Tibial artery (tissue), 4 donors: ENCODE data around the gene EIF4E1B.

ENCODE experiments used
- DNase-seq, 2 donors: peaks; one replicate each; pipeline ENCODE4 v3.0.0-alpha.2; 2019
- H3K27ac ChIP-seq, 2 donors: fragments of 200-600 bp; sonication (generic) in 1 of 2; 1 replicate in 1 of 2; 2 replicates in 1 of 2; pipeline ENCODE4 v1.5.1; 2018 to 2019; ENCODE audit warnings: mild to moderate bottlenecking in 1 of 2
- H3K27me3 ChIP-seq, 2 donors: fragments of 200-600 bp; sonication (generic) in 1 of 2; one replicate each; pipeline versions ENCODE4 v1.5.1 to v1.6.0; 2016 to 2019
- H3K36me3 ChIP-seq, 3 donors: fragments of 200-600 bp; sonication (generic) in 2 of 3; one replicate each; pipeline ENCODE4 v1.5.1; 2016 to 2019; ENCODE audit warnings: mild to moderate bottlenecking in 2 of 3
- H3K4me1 ChIP-seq, 4 donors: fragments of 200-600 bp; sonication (generic) in 2 of 4; 1 replicate in 3 of 4; 2 replicates in 1 of 4; pipeline ENCODE4 v1.5.1; 2016 to 2019
- H3K4me3 ChIP-seq, 2 donors: fragments of 200-600 bp; sonication (generic) in 1 of 2; 1 replicate in 1 of 2; 2 replicates in 1 of 2; pipeline ENCODE4 v1.5.1; 2018 to 2019; ENCODE audit warnings: mild to moderate bottlenecking in 2 of 2
- H3K9me3 ChIP-seq, 3 donors: fragments of 200-600 bp; sonication (generic) in 1 of 3; one replicate each; pipeline ENCODE4 v1.5.1; 2016 to 2019
- intact Hi-C: fragments of 100-400 bp; cut with DNase I; formaldehyde crosslinking; loops from one replicate; pipeline ENCODE4 v1.15.0; 2023; ENCODE audit warnings: low total_unique reads
- TF ChIP-seq, protein P1 (sequence below), 2 experiments: fragments of 200-600 bp in 1 of 2; fragments of 450-650 bp in 1 of 2; IDR thresholded peaks; one replicate each; pipeline ENCODE4 v1.5.1; 2017 to 2019; ENCODE audit warnings: antibody characterized with exemption in 2 of 2, mild to moderate bottlenecking in 1 of 2, moderate library complexity in 1 of 2

EIF4E1B gene

DNA sequence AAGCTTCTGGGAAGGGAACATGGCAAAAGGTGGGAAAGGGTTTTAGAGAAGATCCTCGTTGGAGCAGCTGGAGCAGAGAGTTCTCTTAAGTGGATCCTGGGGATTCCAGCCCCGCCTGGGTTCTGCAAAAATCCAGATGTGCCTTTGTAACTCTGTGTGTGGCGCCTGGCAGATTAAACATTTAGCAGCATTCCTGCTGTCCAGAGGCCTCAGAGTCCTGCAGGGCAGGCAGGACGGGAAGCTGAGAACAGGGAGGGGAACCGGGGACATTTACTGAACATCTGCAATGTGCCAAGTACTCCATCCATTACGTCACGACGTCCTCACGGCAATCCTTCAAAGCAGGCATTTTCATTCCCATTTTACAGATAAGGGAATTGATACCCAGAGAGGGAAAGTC is 6.0 kb downstream of the EIF4E1B start:
- peaks cover 0 to 6% (median 0%) of the 10 kb centered on the region in 4 donors for H3K4me1 ChIP-seq
- intact Hi-C loops: no loop called here
- no peaks in the 10 kb centered on the region for H3K36me3 ChIP-seq
- H3K27ac ChIP-seq: no peak overlapping the region
- no peak overlapping the region for H3K4me3 ChIP-seq
- no peaks in the 10 kb centered on the region for H3K9me3 ChIP-seq
- no peak for DNase-seq
- TF ChIP-seq, protein P1, sequence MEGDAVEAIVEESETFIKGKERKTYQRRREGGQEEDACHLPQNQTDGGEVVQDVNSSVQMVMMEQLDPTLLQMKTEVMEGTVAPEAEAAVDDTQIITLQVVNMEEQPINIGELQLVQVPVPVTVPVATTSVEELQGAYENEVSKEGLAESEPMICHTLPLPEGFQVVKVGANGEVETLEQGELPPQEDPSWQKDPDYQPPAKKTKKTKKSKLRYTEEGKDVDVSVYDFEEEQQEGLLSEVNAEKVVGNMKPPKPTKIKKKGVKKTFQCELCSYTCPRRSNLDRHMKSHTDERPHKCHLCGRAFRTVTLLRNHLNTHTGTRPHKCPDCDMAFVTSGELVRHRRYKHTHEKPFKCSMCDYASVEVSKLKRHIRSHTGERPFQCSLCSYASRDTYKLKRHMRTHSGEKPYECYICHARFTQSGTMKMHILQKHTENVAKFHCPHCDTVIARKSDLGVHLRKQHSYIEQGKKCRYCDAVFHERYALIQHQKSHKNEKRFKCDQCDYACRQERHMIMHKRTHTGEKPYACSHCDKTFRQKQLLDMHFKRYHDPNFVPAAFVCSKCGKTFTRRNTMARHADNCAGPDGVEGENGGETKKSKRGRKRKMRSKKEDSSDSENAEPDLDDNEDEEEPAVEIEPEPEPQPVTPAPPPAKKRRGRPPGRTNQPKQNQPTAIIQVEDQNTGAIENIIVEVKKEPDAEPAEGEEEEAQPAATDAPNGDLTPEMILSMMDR (IDR thresholded peaks at IDR 0.05): no peak
- peaks cover 0 to 23% of the 10 kb centered on the region in 2 donors for H3K27me3 ChIP-seq

DNA sequence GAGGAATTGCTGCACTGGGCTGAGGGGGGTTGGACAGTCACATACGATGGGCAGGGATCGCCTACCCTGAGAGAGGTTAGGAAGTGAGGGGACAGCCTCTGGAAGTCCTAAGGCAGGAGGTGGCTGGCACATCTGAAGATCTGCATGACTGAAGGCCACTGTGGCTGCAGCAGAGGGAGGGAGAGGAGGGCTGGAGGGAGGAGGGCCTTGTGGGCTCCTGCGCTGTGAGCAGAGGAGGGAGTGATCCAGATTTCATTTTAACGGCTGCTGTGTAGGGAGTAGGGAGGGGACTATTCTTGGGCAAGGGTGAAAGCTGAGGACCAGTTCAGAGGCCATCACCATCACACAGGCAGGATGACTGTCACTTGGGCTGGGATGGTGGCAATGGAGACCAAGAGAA is 7.1 kb downstream of the EIF4E1B start:
- no peaks in the 10 kb centered on the region for H3K36me3 ChIP-seq
- no peak overlapping the region for H3K27ac ChIP-seq
- peaks cover 0 to 12% of the 10 kb centered on the region in 2 donors for H3K27me3 ChIP-seq
- H3K4me3 ChIP-seq: no peak overlapping the region
- no peak for DNase-seq
- intact Hi-C loops: no loop called here
- H3K9me3 ChIP-seq: no peaks in the 10 kb centered on the region
- peaks cover 0 to 6% (median 0%) of the 10 kb centered on the region in 4 donors for H3K4me1 ChIP-seq
- TF ChIP-seq, protein P1 (IDR thresholded peaks at IDR 0.05): no peak

DNA sequence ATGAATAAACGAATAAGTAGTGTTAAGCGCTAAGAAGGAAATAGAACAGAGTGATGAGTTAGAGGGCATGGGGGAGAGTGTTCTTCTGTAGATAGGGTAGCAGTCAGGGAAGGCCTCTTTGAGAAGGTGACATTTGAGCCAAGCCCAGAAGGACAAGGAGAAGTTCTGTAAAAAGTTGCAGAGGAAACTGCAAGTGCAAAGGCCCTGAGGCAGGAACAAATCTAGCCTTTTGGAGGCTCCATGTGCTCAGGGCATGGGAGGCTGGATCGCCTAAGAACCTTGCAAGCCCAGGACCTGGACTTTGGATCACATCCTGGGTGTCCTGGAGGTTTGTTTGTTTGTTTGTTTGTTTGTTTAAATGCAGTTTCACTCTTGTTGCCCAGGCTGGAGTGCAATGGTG is 8.0 kb downstream of the EIF4E1B start:
- no peak overlapping the region for H3K27ac ChIP-seq
- H3K9me3 ChIP-seq: no peaks in the 10 kb centered on the region
- H3K36me3 ChIP-seq: no peaks in the 10 kb centered on the region
- H3K4me3 ChIP-seq: no peak overlapping the region
- TF ChIP-seq, protein P1 (IDR thresholded peaks at IDR 0.05): no peak
- peaks cover 0 to 6% of the 10 kb centered on the region in 2 donors for H3K27me3 ChIP-seq
- H3K4me1 ChIP-seq: peaks cover 0 to 6% (median 0%) of the 10 kb centered on the region in 4 donors
- DNase-seq: no peak
- intact Hi-C loops: no loop called here

DNA sequence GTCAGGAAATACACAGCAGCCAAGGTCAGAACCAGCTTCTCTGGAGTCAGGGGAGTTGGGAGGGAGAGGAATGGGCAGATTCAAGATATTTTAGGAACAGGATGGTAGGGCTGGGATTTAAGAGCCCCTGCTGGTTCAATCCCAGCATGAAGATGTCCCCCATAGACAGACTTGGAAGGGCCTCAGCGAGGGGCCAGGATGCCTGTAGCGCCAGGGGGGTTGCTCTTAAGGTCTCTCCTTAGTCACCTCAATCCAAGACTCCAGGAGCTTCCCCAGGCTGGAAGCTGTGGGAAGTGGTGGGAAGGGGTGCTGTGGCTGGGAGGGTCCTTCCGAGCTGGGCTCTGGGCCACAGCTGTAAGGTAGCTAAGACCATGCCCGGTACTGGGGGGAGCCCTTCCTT is 8.7 kb downstream of the EIF4E1B start:
- DNase-seq: no peak
- TF ChIP-seq, protein P1 (IDR thresholded peaks at IDR 0.05): no peak
- Histone ChIP-seq H3K27ac (no peak overlapping the region), H3K36me3 (no peaks in the 10 kb centered on the region), H3K4me3 (no peak overlapping the region), H3K9me3 (no peaks in the 10 kb centered on the region), H3K27me3 (no peaks in the 10 kb centered on the region), H3K4me1 (peaks cover 0 to 6% (median 0%) of the 10 kb centered on the region in 4 donors)
- intact Hi-C loops: no loop called here

DNA sequence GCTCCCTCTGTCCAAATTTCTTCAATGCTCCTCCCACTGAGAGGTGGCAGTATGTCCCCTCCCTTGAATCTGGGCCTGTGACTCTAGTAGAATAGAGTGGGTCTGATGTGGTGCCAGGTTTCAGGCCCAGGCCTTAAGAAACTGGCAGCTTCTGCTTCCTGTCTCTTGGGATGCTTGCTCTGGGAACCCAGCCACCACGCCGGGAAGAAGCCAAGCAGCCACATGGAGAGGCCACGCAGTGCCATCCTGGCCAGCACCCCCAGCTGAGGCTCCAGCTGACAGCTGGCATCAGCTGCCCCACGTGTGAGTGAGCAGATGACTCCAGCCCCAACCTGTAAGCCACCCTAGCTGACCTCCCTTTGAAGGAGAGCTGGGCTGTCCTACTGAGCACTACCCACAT is 9.5 kb downstream of the EIF4E1B start:
- H3K9me3 ChIP-seq: no peaks in the 10 kb centered on the region
- TF ChIP-seq, protein P1 (IDR thresholded peaks at IDR 0.05): no peak

DNA sequence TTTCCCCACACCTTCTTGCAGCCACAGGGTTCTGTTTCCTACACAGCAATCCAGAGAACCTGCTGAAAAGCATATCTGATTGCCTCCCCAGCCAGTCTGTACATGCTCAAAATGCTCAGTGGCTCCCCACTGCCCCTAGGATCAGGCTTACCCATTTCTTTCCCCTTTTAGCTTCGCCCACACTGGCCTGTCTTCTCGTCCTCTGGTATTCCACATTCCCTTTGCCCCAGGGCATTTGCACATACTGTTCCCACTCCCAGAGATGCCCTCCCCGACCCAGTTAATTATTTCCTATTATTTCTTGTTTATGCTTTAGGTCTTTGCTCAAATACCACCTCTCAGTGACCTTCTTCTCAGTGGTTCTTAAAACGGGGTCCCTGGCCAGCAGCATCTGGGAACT is 10.1 kb downstream of the EIF4E1B start:
- Histone ChIP-seq H3K27ac (no peak overlapping the region), H3K9me3 (no peaks in the 10 kb centered on the region), H3K27me3 (no peaks in the 10 kb centered on the region), H3K4me3 (no peak overlapping the region), H3K4me1 (peaks cover 0 to 6% (median 0%) of the 10 kb centered on the region in 4 donors), H3K36me3 (no peaks in the 10 kb centered on the region)
- no peak for DNase-seq
- TF ChIP-seq, protein P1 (IDR thresholded peaks at IDR 0.05): no peak
- intact Hi-C loops: loop anchor here (10.0 kb wide), 1 partner anchor 226 kb away; the partner anchor contains the start of gene CLTB

More for the DNA sequence above, 9.5 kb downstream of the EIF4E1B start:
- H3K27ac ChIP-seq: no peak overlapping the region
- H3K27me3 ChIP-seq: no peaks in the 10 kb centered on the region
- no peaks in the 10 kb centered on the region for H3K36me3 ChIP-seq
- intact Hi-C loops: loop anchor here (10.0 kb wide), 1 partner anchor 225 kb away; the partner anchor contains the start of gene CLTB
- H3K4me3 ChIP-seq: no peak overlapping the region
- DNase-seq: peak; percentile 43 to 81
- H3K4me1 ChIP-seq: peaks cover 0 to 6% (median 0%) of the 10 kb centered on the region in 4 donors
